GM21528 (cell line): ENCODE data around the gene PCDHGB4.
"Not testable (repeated sequence)": the region's sequence is repeated elsewhere in the genome, so short reads cannot be mapped to it uniquely, and the experiment has no call there.

Experiments used
- ATAC-seq: cut with Tn5 transposase; IDR thresholded peaks from one replicate; pipeline ENCODE4 v1.9.1; 2021; ENCODE audit warnings: mild to moderate bottlenecking, moderate library complexity; ENCODE audit not compliant: unreplicated experiment, low FRiP score

The PCDHGB4 gene

DNA sequence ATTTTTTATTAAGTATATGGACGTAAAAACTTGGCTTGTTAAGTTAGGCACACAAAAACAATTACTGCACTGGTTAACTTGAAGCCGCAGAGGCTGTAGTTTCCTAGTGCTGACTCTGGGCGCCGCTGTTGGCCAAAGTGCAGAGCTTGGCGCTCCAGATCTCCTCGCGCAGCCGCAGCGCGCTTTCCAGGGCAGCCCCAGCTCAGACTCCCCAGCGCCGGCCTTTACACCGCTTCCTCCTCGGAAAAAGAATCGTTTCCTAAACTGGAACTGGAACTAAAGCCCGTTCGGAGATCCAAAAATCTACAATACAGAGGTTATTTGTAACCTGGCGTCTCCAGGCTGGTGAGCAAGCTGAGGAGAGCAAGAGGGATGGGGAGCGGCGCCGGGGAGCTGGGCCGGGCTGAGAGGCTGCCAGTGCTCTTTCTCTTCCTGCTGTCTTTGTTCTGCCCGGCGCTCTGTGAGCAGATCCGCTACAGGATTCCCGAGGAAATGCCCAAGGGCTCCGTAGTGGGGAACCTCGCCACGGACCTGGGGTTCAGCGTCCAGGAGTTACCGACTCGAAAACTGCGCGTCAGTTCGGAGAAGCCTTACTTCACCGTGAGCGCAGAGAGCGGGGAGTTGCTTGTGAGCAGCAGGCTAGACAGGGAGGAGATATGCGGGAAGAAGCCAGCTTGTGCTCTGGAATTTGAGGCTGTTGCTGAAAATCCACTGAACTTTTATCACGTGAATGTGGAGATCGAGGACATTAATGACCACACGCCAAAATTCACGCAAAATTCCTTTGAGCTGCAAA is 10.5 kb downstream of the PCDHGB4 start, which contains the start of gene PCDHGB5:
Gene PCDHGB5, plus strand, starts transcription at position 192 of the 796 bp plus-strand sequence. Its CDS starts 181 bp downstream, at position 373.
- peak; percentile 64 for ATAC-seq

DNA sequence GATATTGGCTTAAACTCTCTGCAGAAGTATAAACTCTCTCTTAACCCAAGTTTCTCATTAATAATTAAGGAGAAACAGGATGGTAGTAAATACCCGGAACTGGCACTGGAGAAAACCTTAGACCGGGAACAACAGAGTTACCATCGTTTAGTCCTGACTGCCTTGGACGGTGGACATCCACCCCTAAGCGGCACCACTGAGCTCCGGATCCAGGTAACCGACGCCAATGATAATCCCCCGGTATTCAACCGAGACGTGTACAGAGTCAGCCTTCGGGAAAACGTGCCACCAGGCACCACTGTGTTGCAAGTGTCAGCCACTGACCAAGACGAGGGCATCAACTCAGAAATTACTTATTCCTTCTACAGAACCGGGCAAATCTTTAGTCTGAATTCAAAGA is 11.1 kb downstream of the PCDHGB4 start:
- ATAC-seq, result no peak

DNA sequence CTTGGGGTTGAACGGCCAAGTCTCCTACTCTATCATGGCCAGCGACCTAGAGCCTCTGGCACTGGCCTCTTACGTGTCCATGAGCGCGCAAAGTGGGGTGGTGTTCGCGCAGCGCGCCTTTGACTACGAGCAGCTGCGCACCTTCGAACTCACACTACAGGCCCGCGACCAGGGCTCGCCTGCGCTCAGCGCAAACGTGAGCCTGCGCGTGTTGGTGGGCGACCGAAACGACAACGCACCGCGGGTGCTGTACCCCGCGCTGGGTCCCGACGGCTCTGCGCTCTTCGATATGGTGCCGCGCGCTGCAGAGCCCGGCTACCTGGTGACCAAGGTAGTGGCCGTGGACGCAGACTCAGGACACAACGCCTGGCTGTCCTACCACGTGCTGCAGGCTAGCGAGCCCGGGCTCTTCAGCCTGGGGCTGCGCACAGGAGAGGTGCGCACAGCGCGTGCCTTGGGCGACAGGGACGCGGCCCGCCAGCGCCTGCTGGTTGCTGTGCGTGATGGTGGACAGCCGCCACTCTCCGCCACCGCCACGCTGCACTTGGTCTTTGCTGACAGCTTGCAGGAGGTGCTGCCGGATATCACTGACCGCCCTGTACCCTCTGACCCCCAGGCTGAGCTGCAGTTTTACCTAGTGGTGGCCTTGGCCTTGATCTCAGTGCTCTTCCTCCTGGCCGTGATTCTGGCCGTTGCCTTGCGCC is 12.2 kb downstream of the PCDHGB4 start:
- no peak for ATAC-seq

DNA sequence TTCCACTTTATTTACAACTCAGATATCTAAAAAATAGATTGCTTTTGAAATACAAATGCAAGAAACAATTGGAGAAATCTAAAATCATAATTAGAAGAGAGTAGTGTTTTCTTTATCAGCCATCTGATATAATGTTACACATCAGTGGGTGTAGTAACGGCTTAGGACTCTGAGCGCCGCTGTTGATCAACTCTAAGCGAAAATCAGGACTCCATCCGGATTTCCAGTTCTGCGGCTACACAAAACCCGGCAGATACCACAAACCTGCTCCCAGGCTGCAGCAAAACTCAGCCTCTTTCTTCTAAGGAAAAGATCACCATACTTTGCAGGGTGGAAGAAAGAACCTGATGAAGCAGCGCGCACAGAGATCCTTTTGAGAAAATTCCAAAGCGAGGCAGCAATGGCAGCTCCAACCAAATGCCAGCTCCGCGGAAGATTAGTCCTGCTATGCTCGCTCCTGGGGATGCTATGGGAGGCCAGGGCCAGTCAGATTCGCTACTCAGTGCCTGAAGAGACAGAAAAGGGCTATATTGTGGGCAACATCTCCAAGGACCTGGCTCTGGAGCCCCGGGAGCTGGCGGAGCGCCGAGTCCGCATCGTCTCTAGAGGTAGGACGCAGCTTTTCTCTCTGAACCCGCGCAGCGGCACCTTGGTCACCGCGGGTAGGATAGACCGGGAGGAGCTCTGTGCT is 15.2 kb downstream of the PCDHGB4 start, which contains the start of gene PCDHGA9:
Gene PCDHGA9, plus strand, starts transcription at position 226 of the 691 bp plus-strand sequence. Its CDS starts 175 bp downstream, at position 401.
- ATAC-seq, result no peak

DNA sequence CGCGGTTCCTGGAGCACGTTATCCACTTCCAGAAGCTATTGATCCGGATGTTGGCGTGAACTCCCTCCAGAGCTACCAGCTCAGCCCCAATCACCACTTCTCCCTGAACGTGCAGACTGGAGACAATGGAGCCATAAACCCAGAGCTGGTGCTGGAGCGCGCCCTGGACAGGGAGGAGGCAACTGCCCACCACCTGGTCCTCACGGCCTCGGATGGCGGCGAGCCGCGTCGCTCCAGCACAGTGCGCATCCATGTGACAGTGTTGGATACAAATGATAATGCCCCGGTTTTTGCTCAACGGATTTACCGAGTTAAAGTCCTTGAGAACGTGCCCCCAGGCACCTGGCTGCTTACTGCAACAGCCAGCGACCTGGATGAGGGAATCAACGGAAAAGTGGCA is 15.9 kb downstream of the PCDHGB4 start:
- ATAC-seq, result no peak

DNA sequence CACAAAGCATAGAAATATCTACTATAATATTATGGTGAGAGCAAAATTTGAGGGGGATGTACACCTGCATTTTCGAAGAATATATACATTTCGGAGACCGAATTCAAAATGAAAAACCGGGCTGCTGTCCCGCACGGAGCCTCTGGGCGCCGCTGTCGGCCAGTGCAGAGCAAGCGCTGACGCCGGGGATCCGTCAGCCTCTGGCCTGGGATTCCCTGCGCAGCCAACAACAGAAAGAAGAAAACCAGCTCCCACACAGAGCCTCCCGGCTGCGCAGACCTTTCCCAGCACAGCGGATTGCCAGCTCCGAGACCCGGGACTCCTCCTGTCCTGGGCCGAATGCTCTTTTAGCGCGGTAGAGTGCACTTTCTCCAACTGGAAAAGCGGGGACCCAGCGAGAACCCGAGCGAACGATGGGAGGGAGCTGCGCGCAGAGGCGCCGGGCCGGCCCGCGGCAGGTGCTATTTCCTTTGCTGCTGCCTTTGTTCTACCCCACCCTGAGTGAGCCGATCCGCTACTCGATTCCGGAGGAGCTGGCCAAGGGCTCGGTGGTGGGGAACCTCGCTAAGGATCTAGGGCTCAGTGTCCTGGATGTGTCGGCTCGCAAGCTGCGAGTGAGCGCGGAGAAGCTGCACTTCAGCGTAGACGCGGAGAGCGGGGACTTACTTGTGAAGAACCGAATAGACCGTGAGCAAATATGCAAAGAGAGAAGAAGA is 20.4 kb downstream of the PCDHGB4 start, which contains the start of gene PCDHGB6:
Gene PCDHGB6, plus strand, starts transcription at position 232 of the 716 bp plus-strand sequence. Its CDS starts 182 bp downstream, at position 414.
- not testable (repeated sequence) for ATAC-seq

DNA sequence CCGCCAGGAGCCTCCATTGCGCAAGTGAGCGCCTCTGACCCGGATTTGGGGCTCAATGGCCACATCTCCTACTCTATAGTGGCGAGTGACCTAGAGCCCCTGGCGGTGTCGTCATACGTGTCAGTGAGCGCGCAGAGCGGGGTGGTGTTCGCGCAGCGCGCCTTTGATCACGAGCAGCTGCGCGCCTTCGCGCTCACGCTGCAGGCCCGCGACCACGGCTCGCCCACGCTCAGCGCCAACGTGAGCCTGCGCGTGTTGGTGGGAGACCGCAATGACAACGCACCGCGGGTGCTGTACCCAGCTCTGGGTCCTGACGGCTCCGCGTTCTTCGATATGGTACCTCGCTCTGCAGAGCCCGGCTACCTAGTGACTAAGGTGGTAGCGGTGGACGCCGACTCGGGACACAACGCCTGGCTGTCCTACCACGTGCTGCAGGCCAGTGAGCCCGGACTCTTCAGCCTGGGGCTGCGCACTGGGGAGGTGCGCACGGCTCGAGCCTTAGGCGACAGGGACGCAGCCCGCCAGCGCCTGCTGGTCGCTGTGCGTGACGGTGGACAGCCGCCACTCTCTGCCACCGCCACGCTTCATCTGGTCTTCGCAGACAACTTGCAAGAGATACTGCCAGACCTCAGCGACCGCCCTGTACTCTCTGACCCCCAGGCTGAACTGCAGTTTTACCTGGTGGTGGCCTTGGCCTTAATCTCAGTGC is 22.3 kb downstream of the PCDHGB4 start:
- no peak for ATAC-seq

DNA sequence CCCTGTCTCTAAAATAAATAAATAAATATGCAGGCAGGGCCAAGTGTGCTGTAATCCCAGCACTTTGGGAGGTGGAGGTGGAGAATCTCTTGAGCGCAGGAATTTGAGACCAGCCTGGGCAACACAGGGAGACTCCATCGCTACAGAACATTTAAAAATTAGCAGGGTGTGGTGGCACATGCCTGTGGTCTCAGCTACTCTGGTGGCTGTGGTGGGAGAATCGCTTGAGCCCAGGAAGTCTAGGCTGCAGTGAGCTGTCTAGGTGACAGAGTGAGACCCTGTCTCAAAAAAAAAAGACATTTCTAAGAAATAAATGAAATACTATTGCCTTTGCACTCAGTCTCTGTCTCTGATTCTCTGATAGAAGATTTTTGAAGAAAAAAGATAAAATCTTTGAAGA is 24.1 kb downstream of the PCDHGB4 start:
- no peak for ATAC-seq

DNA sequence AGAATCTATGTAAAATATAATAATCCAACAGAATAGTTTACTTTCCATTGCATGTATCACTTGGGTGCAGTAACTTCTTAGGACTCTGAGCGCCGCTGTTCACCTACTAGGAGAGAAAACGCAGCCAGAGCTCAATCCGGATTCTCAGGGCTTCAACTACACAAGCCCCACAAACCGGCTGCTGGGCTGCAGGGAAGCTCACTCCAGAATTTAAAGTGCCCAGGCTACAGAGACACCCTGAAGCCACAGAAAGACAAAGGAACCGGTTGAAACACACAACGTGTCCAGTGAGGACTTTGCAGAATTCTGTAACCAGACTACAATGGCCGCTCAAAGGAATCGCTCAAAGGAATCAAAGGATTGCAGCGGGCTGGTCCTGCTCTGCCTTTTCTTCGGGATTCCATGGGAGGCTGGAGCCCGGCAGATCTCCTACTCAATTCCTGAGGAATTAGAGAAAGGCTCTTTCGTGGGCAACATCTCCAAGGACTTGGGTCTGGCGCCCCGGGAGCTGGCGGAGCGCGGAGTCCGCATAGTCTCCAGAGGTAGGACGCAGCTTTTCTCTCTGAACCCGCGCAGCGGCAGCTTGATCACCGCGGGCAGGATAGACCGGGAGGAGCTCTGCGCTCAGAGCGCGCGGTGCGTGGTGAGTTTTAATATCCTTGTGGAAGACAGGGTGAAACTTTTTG is 25.5 kb downstream of the PCDHGB4 start, which contains the start of gene PCDHGA10:
Gene PCDHGA10, plus strand, starts transcription at position 134 of the 686 bp plus-strand sequence. Its CDS starts 189 bp downstream, at position 323.
- ATAC-seq, result peak; percentile 83

DNA sequence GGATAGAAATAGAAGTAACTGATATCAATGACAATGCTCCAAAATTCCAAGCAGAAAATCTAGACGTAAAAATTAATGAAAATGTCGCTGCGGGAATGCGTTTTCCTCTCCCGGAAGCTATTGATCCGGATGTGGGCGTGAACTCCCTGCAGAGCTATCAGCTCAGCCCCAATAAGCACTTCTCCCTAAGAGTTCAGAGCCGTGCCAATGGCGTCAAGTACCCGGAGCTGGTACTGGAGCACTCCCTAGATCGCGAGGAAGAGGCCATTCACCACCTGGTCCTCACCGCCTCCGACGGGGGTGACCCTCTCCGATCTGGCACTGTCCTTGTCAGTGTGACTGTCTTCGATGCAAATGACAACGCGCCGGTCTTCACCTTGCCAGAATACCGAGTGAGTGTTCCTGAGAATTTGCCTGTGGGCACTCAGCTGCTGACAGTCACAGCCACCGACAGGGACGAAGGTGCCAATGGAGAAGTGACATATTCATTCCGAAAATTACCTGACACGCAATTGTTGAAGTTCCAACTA is 26.1 kb downstream of the PCDHGB4 start:
- ATAC-seq, result no peak

DNA sequence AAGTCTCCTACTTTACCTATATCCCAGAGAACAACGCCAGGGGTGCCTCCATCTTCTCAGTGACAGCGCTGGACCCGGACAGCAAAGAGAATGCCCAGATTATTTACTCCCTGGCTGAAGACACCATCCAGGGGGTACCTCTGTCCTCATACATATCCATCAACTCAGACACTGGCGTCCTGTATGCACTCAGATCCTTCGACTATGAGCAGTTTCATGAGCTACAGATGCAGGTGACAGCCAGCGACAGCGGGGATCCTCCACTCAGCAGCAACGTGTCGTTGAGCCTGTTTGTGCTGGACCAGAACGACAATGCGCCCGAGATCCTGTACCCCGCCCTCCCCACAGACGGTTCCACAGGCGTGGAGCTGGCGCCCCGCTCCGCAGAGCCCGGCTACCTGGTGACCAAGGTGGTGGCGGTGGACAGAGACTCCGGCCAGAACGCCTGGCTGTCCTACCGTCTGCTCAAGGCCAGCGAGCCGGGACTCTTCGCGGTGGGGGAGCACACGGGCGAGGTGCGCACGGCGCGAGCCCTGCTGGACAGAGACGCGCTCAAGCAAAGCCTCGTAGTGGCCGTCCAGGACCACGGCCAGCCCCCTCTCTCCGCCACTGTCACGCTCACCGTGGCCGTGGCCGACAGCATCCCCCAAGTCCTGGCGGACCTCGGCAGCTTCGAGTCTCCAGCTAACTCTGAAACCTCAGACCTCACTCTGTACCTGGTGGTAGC is 27.2 kb downstream of the PCDHGB4 start:
- not testable (repeated sequence) for ATAC-seq

DNA sequence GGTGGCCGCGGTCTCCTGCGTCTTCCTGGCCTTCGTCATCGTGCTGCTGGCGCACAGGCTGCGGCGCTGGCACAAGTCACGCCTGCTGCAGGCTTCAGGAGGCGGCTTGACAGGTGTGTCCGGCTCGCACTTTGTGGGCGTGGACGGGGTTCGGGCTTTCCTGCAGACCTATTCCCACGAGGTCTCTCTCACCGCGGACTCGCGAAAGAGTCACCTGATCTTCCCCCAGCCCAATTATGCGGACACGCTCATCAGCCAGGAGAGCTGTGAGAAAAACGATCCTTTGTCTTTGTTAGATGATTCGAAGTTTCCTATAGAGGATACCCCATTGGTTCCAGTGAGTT is 27.7 kb downstream of the PCDHGB4 start:
- not testable (repeated sequence) for ATAC-seq

DNA sequence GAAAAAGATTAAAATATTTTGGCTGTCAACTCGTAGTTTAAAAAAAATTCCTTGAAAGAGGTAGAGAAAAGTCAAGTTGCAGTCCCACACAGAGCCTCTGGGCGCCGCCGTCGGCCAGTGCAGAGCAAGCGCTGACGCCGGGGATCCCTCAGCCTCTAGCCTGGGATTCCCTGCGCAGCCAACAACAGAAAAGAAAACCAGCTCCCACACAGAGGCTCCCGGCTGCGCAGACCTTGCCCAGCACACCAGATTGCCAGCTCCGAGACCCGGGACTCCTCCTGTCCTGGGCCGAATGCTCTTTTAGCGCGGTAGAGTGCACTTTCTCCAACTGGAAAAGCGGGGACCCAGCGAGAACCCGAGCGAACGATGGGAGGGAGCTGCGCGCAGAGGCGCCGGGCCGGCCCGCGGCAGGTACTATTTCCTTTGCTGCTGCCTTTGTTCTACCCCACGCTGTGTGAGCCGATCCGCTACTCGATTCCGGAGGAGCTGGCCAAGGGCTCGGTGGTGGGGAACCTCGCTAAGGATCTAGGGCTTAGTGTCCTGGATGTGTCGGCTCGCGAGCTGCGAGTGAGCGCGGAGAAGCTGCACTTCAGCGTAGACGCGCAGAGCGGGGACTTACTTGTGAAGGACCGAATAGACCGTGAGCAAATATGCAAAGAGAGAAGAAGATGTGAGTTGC is 30.1 kb downstream of the PCDHGB4 start, which contains the start of gene PCDHGB7:
Gene PCDHGB7, plus strand, starts transcription at position 184 of the 679 bp plus-strand sequence. Its CDS starts 183 bp downstream, at position 367.
- ATAC-seq, result peak; percentile 64

DNA sequence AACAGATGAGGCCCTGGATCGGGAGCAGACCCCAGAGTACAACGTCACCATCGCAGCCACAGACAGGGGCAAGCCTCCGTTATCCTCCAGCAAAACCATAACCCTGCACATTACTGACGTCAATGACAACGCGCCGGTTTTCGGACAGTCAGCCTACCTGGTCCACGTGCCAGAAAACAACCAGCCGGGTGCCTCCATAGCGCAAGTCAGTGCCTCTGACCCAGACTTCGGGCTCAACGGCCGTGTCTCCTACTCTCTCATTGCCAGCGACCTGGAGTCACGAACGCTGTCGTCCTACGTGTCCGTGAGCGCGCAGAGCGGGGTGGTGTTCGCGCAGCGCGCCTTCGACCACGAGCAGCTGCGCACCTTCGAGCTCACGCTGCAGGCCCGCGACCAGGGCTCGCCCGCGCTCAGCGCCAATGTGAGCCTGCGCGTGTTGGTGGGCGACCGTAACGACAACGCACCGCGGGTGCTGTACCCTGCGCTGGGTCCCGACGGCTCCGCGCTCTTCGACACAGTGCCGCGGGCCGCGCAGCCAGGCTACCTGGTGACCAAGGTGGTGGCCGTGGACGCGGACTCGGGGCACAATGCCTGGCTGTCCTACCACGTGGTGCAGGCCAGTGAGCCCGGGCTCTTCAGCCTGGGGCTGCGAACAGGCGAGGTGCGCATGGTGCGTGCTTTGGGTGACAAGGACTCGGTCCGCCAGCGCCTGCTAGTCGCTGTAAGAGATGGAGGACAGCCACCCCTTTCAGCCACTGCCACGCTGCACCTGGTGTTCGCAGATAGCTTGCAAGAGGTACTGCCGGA is 31.8 kb downstream of the PCDHGB4 start:
- no peak for ATAC-seq

DNA sequence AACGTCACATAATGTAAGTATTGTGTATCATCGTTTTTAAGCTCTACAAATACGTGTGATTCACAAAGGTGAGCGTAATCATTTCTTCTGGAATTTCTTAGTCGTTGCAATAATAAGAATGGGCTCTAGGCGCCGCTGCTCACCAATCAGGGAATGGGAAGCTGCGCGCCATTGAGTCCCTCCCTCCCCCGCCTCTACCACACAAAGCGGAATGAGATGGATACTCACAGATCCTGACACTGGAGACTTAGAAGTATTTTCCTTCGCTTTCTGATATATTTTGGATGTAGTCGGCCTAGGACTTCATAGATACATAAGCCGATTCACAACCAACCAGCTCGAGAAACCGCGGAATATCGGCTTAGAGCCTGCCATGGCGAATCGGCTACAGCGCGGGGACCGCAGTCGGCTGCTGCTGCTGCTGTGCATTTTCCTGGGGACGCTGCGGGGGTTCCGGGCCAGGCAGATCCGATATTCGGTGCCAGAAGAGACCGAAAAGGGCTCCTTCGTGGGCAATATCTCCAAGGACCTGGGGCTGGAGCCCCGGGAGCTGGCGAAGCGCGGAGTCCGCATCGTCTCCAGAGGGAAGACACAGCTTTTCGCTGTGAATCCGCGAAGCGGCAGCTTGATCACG is 33.5 kb downstream of the PCDHGB4 start, which contains the start of gene PCDHGA11:
Gene PCDHGA11, plus strand, starts transcription at position 197 of the 634 bp plus-strand sequence. Its CDS starts 177 bp downstream, at position 374.
- ATAC-seq, result no peak

DNA sequence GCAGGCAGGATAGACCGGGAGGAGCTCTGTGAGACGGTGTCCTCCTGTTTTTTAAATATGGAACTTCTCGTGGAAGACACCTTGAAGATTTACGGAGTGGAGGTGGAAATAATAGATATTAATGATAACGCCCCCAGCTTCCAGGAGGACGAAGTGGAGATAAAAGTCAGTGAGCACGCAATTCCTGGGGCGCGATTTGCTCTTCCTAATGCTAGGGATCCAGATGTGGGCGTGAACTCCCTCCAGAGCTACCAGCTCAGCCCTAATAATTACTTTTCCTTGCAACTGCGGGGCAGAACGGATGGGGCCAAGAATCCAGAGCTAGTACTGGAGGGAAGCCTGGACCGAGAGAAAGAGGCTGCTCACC is 34.0 kb downstream of the PCDHGB4 start:
- no peak for ATAC-seq
